Measurements from ENCODE around the gene DPF3.

DPF3 gene

GRCh38 chr14:72708222-72708621 lies 185.7 kb downstream of the DPF3 start:
- no peak overlapping the region for H3K4me3 ChIP-seq (ENCODE audit: control insufficient read depth, low read depth, low read length)
- DNase-seq (ENCODE audit: low read depth): no peak
- no peak for TF ChIP-seq CTCF (IDR thresholded peaks at IDR 0.05; ENCODE audit: control insufficient read depth, insufficient read depth, low read depth, low read length, missing control alignments)

- no peak overlapping the region for H3K4me3 ChIP-seq (ENCODE audit: control insufficient read depth, low read depth, low read length)
- no peak for TF ChIP-seq CTCF (IDR thresholded peaks at IDR 0.05; ENCODE audit: control insufficient read depth, insufficient read depth, low read depth, low read length, missing control alignments)
Observed at GRCh38 chr14:72706485-72706884, 187.4 kb downstream of the DPF3 start.

DNA sequence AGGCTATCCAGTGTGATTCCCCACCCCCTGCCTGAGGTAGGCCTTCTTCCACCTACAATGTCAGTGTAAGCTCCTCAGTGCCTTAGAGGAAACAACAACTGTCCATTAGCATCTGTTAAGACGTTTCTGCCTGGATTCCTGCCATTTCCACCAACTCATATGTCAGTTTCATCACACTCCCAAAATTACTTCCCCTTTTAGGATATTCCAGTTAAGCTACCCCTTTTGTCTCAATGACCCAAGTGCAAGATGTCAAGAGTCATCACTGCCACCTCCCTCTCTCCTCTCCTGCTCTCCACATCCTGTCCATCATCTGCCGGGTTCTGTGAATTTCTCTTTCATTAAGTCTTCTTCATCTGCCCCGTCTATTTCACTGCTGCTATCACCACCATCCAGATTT lies 189.4 kb downstream of the DPF3 start:
- TF ChIP-seq CTCF (IDR thresholded peaks at IDR 0.05; ENCODE audit: control insufficient read depth, insufficient read depth, low read depth, low read length, missing control alignments): no peak
- DNase-seq (ENCODE audit: low read depth): no peak

More at GRCh38 chr14:72706485-72706884, 187.4 kb downstream of the DPF3 start:
- no peak for DNase-seq (ENCODE audit: low read depth)

DNA sequence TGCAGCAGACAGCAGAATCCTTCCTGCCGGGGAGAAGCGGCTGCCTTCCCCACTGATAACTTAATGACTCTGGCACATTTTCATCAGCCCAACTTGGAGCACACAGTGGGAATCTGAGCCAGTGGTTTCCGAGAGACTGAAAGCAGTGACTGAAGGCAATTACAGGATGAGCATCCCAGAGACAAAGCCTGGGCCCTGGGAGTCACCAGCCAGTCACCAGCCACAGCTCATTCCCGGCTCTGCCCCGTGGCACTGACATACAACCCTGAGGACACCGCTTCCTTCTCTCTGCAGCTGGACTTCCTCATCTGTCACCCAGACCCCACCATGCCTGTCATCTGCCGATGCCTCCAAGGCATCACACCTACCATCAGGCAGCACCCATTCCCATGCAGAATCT lies 192.3 kb downstream of the DPF3 start:
- no peak overlapping the region for H3K4me3 ChIP-seq (ENCODE audit: control insufficient read depth, low read depth, low read length)
- no peak for DNase-seq (ENCODE audit: low read depth)
- TF ChIP-seq CTCF (IDR thresholded peaks at IDR 0.05; ENCODE audit: control insufficient read depth, insufficient read depth, low read depth, low read length, missing control alignments): no peak

More for the DNA sequence above, 189.4 kb downstream of the DPF3 start:
- H3K4me3 ChIP-seq (ENCODE audit: control insufficient read depth, low read depth, low read length): no peak overlapping the region

DNA sequence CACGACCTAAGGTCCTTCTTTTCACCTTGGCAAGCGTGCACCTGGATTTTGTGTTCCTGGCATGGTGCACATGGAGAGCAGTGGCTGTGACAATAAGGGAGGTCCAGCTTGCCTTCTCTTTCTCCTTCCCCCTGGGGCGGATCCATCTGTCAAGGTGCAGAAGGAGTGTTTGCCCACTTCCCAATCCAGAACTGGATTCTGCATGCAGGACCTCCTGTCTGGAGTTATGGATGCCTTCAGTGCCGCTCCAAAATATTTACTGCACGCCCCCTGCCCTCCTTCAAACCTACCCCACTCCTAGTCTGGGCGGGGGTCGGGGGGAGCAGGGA lies 192.7 kb downstream of the DPF3 start:
- no peak for DNase-seq (ENCODE audit: low read depth)
- H3K4me3 ChIP-seq (ENCODE audit: control insufficient read depth, low read depth, low read length): no peak overlapping the region
- no peak for TF ChIP-seq CTCF (IDR thresholded peaks at IDR 0.05; ENCODE audit: control insufficient read depth, insufficient read depth, low read depth, low read length, missing control alignments)

DNA sequence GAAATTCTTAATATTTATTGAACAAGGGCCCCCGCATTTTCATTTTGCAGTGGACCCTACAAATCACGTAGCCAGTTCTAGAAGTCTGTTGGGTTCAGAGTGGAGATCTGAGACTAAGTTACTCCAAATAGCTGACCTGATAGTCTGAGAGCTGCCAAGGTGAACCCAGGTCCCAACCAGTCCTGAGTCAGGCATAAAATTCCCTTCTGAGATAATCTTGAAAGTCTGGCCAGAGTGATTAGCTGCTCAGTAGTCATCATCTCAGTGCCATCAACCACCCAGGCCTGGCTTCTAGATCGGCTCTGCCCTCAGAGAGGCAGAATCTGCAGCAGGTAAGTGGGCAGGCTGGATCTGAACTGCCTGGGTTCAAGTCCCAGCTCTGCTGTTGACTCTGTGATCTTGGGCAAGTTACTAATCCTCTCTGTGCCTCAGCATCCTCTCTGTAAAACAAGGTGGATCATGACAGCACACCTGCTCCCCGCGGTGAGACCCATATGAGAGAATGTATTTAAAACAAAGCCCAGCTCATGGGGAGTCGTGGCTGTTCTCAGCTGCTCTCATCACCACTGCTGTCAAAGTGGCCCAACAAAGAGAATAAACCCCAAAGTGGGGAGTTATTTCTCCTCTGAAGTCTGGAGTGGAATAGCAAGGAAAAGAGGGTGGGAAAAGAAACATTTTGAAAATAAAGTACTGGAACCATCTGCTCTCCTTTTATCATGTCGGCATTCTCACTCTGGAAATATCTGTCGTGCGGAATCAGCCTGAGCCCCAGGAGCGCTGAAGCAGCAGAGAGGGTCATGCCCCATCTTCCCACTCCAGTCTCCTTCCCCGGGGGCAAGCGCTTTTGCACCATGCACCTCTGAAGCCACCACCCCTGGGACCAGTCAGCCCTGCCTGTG lies 193.3 kb downstream of the DPF3 start:
- H3K4me3 ChIP-seq (ENCODE audit: control insufficient read depth, low read depth, low read length): no peak overlapping the region
- no peak for TF ChIP-seq CTCF (IDR thresholded peaks at IDR 0.05; ENCODE audit: control insufficient read depth, insufficient read depth, low read depth, low read length, missing control alignments)
- DNase-seq (ENCODE audit: low read depth): no peak

All from AG09309 (cell line).